Osteocyte (in vitro differentiated cells): ENCODE data around the gene ZNF844. TPM values are rescaled to one million over a fixed set of nuclear protein-coding genes. Genes with fewer than 3 reads are reported as not detected.
A peak's percentile ranks its signal among the peaks of the same experiment; 100 is the strongest.

Experiments
- DNase-seq: peaks from one replicate; pipeline ENCODE4 v3.0.0; 2021; ENCODE audit warnings: mixed read lengths; ENCODE audit not compliant: unreplicated experiment; ENCODE audit errors: extremely low spot score
- H3K27ac Mint-ChIP-seq: one replicate; pipeline ENCODE4 v1.8.0; 2021; ENCODE audit warnings: mild to moderate bottlenecking, mixed read lengths; ENCODE audit not compliant: unreplicated experiment
- H3K27me3 Mint-ChIP-seq: one replicate; pipeline ENCODE4 v1.8.0; 2021; ENCODE audit warnings: mixed read lengths; ENCODE audit not compliant: unreplicated experiment
- H3K36me3 Mint-ChIP-seq: one replicate; pipeline ENCODE4 v1.8.0; 2021; ENCODE audit warnings: mixed read lengths; ENCODE audit not compliant: unreplicated experiment
- H3K4me1 Mint-ChIP-seq: one replicate; pipeline ENCODE4 v1.8.0; 2021; ENCODE audit warnings: mixed read lengths; ENCODE audit not compliant: unreplicated experiment
- H3K4me3 Mint-ChIP-seq: one replicate; pipeline ENCODE4 v1.8.0; 2021; ENCODE audit warnings: mild to moderate bottlenecking, moderate library complexity, mixed read lengths; ENCODE audit not compliant: unreplicated experiment
- H3K9me3 Mint-ChIP-seq: one replicate; pipeline ENCODE4 v1.8.0; 2021; ENCODE audit warnings: mixed read lengths; ENCODE audit not compliant: unreplicated experiment
- total RNA-seq: library from RNA; stranded (reverse); gene quantifications from 2 replicates; pipeline ENCODE4 v1.2.1, GENCODE V29; 2021
- TF ChIP-seq, protein P1 (sequence below): fragments of 200-600 bp; sonication (generic); IDR thresholded peaks from 2 replicates; pipeline ENCODE4 v1.5.0; 2021; ENCODE audit warnings: antibody characterized with exemption, mild to moderate bottlenecking, moderate library complexity

The ZNF844 gene
- total RNA-seq, 1 donor from 2014 or later = 12.7 TPM

DNA sequence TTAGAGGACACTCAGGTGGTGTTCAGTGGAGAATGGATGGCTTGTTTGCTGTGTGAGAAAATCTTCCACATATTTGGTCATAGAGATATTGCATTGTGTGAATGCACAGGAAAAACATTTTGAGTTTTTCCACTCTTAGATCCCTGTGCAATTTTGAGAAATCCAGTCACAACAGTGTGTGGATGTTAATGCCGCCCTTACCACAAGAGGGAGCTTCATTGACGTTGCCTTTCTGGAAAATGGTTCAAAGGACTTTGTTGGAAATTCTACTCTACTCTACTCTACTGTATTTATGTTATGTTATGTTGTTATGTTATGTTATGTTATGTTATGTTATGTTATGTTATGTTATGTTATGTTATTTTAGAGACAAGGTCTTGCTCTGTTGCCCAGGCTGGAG, 62.2 kb downstream of the ZNF844 start:
- Mint-ChIP-seq H3K4me1 (no peaks in the 10 kb centered on the region), H3K27me3 (no peaks in the 10 kb centered on the region), H3K27ac (no peak overlapping the region), H3K9me3 (peaks cover 23% of the 10 kb centered on the region), H3K4me3 (no peak overlapping the region), H3K36me3 (peaks cover 19% of the 10 kb centered on the region)
- DNase-seq = no peak
- TF ChIP-seq, protein P1, sequence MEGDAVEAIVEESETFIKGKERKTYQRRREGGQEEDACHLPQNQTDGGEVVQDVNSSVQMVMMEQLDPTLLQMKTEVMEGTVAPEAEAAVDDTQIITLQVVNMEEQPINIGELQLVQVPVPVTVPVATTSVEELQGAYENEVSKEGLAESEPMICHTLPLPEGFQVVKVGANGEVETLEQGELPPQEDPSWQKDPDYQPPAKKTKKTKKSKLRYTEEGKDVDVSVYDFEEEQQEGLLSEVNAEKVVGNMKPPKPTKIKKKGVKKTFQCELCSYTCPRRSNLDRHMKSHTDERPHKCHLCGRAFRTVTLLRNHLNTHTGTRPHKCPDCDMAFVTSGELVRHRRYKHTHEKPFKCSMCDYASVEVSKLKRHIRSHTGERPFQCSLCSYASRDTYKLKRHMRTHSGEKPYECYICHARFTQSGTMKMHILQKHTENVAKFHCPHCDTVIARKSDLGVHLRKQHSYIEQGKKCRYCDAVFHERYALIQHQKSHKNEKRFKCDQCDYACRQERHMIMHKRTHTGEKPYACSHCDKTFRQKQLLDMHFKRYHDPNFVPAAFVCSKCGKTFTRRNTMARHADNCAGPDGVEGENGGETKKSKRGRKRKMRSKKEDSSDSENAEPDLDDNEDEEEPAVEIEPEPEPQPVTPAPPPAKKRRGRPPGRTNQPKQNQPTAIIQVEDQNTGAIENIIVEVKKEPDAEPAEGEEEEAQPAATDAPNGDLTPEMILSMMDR = peak; percentile 36

Other genes with a start within 250 kb of the ZNF844 start
- 1.0 and 1.2 TPM in 2 replicates for gene ZNF439, start 216.0 kb upstream of the ZNF844 start, total RNA-seq
- gene ZNF69, start 176.9 kb upstream of the ZNF844 start, total RNA-seq = 11.9 and 14.2 TPM in 2 replicates
- 6.7 and 8.0 TPM in 2 replicates for gene ZNF700, start 139.6 kb upstream of the ZNF844 start, total RNA-seq
- 2.1 and 4.3 TPM in 2 replicates for gene ZNF763, start 99.7 kb upstream of the ZNF844 start, total RNA-seq
- gene ZNF433, start 29.1 kb upstream of the ZNF844 start, total RNA-seq = 4.5 and 7.5 TPM in 2 replicates
- 0.38 TPM in 1 of 2 replicates, not detected in the other for gene ZNF878, start 11.8 kb upstream of the ZNF844 start, total RNA-seq
- gene ZNF20, start 75.6 kb downstream of the ZNF844 start, total RNA-seq = 3.9 and 8.5 TPM in 2 replicates
- gene ZNF625, start 92.0 kb downstream of the ZNF844 start, total RNA-seq = 9.1 and 11.6 TPM in 2 replicates
- 10.4 and 12.9 TPM in 2 replicates for gene ZNF136, start 98.4 kb downstream of the ZNF844 start, total RNA-seq
- 7.0 and 7.8 TPM in 2 replicates for gene ZNF44, start 230.2 kb downstream of the ZNF844 start, total RNA-seq